Liver (tissue), 9 donors: ENCODE data around the gene LSAMP. TPM values are rescaled to one million over a fixed set of nuclear protein-coding genes. Genes with fewer than 3 reads are reported as not detected.

Experiments
- DNase-seq: peaks from one replicate; pipeline ENCODE4 v3.0.0-alpha.2; 2017; ENCODE audit warnings: low spot score
- H3K27ac ChIP-seq, 2 donors: one replicate each; pipeline ENCODE4 v1.7.0; 2013; ENCODE audit warnings: inconsistent platforms in 2 of 2, low read length in 2 of 2, control low read depth in 1 of 2, low read depth in 1 of 2, mild to moderate bottlenecking in 1 of 2
- H3K27me3 ChIP-seq, 4 donors: one replicate each; pipeline versions ENCODE4 v1.6.1 to v1.7.0; 2013; ENCODE audit warnings: low read length in 3 of 4, inconsistent platforms in 1 of 4, mild to moderate bottlenecking in 1 of 4, moderate library complexity in 1 of 4; ENCODE audit not compliant: control insufficient read depth in 4 of 4, insufficient read depth in 4 of 4
- H3K36me3 ChIP-seq, 4 donors: one replicate each; pipeline versions ENCODE4 v1.6.1 to v1.7.0; 2013; ENCODE audit warnings: low read length in 3 of 4, mild to moderate bottlenecking in 3 of 4, low read depth in 1 of 4, moderate library complexity in 1 of 4; ENCODE audit not compliant: control insufficient read depth in 4 of 4, insufficient read depth in 3 of 4
- H3K4me1 ChIP-seq, 4 donors: one replicate each; pipeline versions ENCODE4 v1.6.1 to v1.7.0; 2013; ENCODE audit warnings: low read length in 3 of 4, mild to moderate bottlenecking in 3 of 4, moderate library complexity in 1 of 4; ENCODE audit not compliant: control insufficient read depth in 4 of 4, insufficient read depth in 4 of 4
- H3K4me3 ChIP-seq, 3 donors: one replicate each; pipeline versions ENCODE4 v1.6.1 to v1.7.0; 2013; ENCODE audit warnings: low read length in 3 of 3, control low read depth in 1 of 3, low read depth in 1 of 3, mild to moderate bottlenecking in 1 of 3
- H3K9ac ChIP-seq, 2 donors: one replicate each; pipeline ENCODE4 v1.7.0; 2013; ENCODE audit warnings: low read length in 2 of 2, mild to moderate bottlenecking in 2 of 2, moderate library complexity in 2 of 2, control low read depth in 1 of 2, low read depth in 1 of 2
- H3K9me3 ChIP-seq, 4 donors: one replicate each; pipeline versions ENCODE4 v1.6.1 to v1.7.0; 2013; ENCODE audit warnings: low read length in 3 of 4; ENCODE audit not compliant: control insufficient read depth in 4 of 4
- EGR1 ChIP-seq, 2 donors: IDR thresholded peaks; 2 replicates each; pipeline ENCODE4 v1.6.1; 2016 to 2018; ENCODE audit warnings: antibody characterized with exemption in 2 of 2, low read depth in 2 of 2
- FOXA1 ChIP-seq: IDR thresholded peaks from 2 replicates; pipeline ENCODE4 v1.6.1; 2016; ENCODE audit warnings: antibody characterized with exemption
- FOXA2 ChIP-seq: IDR thresholded peaks from 2 replicates; pipeline ENCODE4 v1.6.1; 2016; ENCODE audit warnings: antibody characterized with exemption
- GABPA ChIP-seq, 2 donors: IDR thresholded peaks in 1 of 2; conservative IDR thresholded peaks in 1 of 2; 2 replicates each; pipeline ENCODE4 v1.6.1; 2016; ENCODE audit warnings: antibody characterized with exemption in 2 of 2, mild to moderate bottlenecking in 1 of 2, moderate library complexity in 1 of 2
- HNF4A ChIP-seq, 2 donors: conservative IDR thresholded peaks; 2 replicates each; pipeline ENCODE4 v1.6.1; 2016; ENCODE audit warnings: antibody characterized with exemption in 2 of 2, mild to moderate bottlenecking in 2 of 2
- HNF4G ChIP-seq: IDR thresholded peaks from 2 replicates; pipeline ENCODE4 v1.6.1; 2016; ENCODE audit warnings: antibody characterized with exemption
- JUND ChIP-seq, 2 donors: IDR thresholded peaks; 2 replicates each; pipeline ENCODE4 v1.6.1; 2016; ENCODE audit warnings: antibody characterized with exemption in 2 of 2
- NR2F2 ChIP-seq: IDR thresholded peaks from 2 replicates; pipeline ENCODE4 v1.6.1; 2016; ENCODE audit warnings: antibody characterized with exemption
- RAD21 ChIP-seq, 2 donors: IDR thresholded peaks; 2 replicates each; pipeline ENCODE4 v1.6.1; 2016; ENCODE audit warnings: antibody characterized with exemption in 2 of 2, mild to moderate bottlenecking in 2 of 2
- RXRA ChIP-seq, 2 donors: IDR thresholded peaks; 2 replicates each; pipeline ENCODE4 v1.6.1; 2017 to 2018; ENCODE audit warnings: antibody characterized with exemption in 2 of 2, mild to moderate bottlenecking in 1 of 2
- TAF1 ChIP-seq: conservative IDR thresholded peaks from 2 replicates; pipeline ENCODE4 v1.6.1; 2016; ENCODE audit warnings: antibody characterized with exemption, mild to moderate bottlenecking
- YY1 ChIP-seq: IDR thresholded peaks from 2 replicates; pipeline ENCODE4 v1.6.1; 2016; ENCODE audit warnings: antibody characterized with exemption, mild to moderate bottlenecking
- WGBS: extraction: QIAGEN DNeasy Blood & Tissue Kit; methylation state at CpG from one replicate; pipeline ENCODE4 v1.1.7; 2013; 5-methylcytosine and 5-hydroxymethylcytosine counted together
- polyA plus RNA-seq, 2 donors: library from polyadenylated mRNA; stranded (reverse) in 1 of 2; unstranded in 1 of 2; fragments of 200-250 nt in 1 of 2; fragments of >200 nt in 1 of 2; fragmentation: Nextera tagmentation in 1 of 2; extraction: Ambion mirVana in 1 of 2; gene quantifications; one replicate each; pipeline versions ENCODE4 v1.2.1 to v1.2.3, GENCODE V29; 2013 to 2015
- total RNA-seq, 2 donors: library from RNA; depleted of rRNA; stranded (reverse); fragments of >200 nt; gene quantifications; one replicate each; pipeline ENCODE4 v1.2.3, GENCODE V29; 2014
- TF ChIP-seq, protein P1 (sequence below): IDR thresholded peaks from 2 replicates; pipeline ENCODE4 v1.6.1; 2016; ENCODE audit warnings: antibody characterized with exemption
- TF ChIP-seq, protein P2 (sequence below): IDR thresholded peaks from 2 replicates; pipeline ENCODE4 v1.6.1; 2016; ENCODE audit warnings: antibody characterized with exemption, mild to moderate bottlenecking
- TF ChIP-seq, protein P3 (sequence below): fragments of 150-350 bp; IDR thresholded peaks from 2 replicates; pipeline ENCODE4 v1.5.1; 2017; ENCODE audit warnings: improper control_type of control experiment, low read depth, low read length; ENCODE audit not compliant: missing input control
- TF ChIP-seq, protein P4 (sequence below): IDR thresholded peaks from 2 replicates; pipeline ENCODE4 v1.6.1; 2016; ENCODE audit warnings: antibody characterized with exemption
- TF ChIP-seq, protein P5 (sequence below): IDR thresholded peaks from 2 replicates; pipeline ENCODE4 v1.6.1; 2016; ENCODE audit warnings: antibody characterized with exemption
- donor health status: healthy.
- donor health status: healthy.
- donor health status: healthy.
- donor health status: healthy.
- donor health status: healthy.

Gene LSAMP
- total and polyA plus RNA-seq, 4 donors: 0.01 to 0.17 (median 0.06) TPM

DNA sequence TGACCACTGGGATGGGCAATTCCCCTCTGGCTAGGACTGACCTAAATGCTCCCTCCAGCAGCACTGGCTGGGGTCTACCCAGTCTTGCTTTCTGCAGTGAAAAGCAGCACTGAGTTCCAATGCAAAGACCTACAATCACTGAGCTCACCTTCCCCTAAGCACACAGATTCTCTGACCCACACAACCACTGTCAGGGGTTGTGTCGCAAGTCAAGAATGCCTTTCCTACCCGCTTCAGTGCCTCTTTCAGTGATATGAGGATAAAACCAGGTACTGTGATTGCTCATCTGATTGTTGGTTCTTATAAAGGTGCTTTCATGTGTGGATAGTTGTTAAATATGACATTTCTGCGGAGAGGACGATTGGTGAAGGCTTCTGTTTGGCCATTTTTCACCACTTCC is 476.4 kb downstream of the LSAMP start:
- 72% methylated on average over 4 of the region's 4 CpGs for WGBS
- no peak overlapping the region for H3K27ac ChIP-seq
- H3K9ac ChIP-seq: no peak overlapping the region
- H3K27me3 ChIP-seq: no peaks in the 10 kb centered on the region
- H3K36me3 ChIP-seq: no peaks in the 10 kb centered on the region
- no peak overlapping the region for H3K4me3 ChIP-seq
- H3K9me3 ChIP-seq: peaks cover 0 to 3% (median 2%) of the 10 kb centered on the region in 4 donors
- no peak for TF ChIP-seq GABPA (IDR thresholded peaks at IDR 0.05 in 1 of 2, conservative IDR thresholded peaks at IDR 0.05 in 1 of 2)
- TF ChIP-seq, protein P1, sequence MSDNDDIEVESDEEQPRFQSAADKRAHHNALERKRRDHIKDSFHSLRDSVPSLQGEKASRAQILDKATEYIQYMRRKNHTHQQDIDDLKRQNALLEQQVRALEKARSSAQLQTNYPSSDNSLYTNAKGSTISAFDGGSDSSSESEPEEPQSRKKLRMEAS: no peak
- TF ChIP-seq RXRA (IDR thresholded peaks at IDR 0.05): no peak
- no peak for TF ChIP-seq HNF4A (conservative IDR thresholded peaks at IDR 0.05)
- no peak for TF ChIP-seq JUND (IDR thresholded peaks at IDR 0.05)
- TF ChIP-seq, protein P2, sequence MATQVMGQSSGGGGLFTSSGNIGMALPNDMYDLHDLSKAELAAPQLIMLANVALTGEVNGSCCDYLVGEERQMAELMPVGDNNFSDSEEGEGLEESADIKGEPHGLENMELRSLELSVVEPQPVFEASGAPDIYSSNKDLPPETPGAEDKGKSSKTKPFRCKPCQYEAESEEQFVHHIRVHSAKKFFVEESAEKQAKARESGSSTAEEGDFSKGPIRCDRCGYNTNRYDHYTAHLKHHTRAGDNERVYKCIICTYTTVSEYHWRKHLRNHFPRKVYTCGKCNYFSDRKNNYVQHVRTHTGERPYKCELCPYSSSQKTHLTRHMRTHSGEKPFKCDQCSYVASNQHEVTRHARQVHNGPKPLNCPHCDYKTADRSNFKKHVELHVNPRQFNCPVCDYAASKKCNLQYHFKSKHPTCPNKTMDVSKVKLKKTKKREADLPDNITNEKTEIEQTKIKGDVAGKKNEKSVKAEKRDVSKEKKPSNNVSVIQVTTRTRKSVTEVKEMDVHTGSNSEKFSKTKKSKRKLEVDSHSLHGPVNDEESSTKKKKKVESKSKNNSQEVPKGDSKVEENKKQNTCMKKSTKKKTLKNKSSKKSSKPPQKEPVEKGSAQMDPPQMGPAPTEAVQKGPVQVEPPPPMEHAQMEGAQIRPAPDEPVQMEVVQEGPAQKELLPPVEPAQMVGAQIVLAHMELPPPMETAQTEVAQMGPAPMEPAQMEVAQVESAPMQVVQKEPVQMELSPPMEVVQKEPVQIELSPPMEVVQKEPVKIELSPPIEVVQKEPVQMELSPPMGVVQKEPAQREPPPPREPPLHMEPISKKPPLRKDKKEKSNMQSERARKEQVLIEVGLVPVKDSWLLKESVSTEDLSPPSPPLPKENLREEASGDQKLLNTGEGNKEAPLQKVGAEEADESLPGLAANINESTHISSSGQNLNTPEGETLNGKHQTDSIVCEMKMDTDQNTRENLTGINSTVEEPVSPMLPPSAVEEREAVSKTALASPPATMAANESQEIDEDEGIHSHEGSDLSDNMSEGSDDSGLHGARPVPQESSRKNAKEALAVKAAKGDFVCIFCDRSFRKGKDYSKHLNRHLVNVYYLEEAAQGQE: no peak
- no peak for TF ChIP-seq FOXA1
- TF ChIP-seq TAF1: no peak
- TF ChIP-seq, protein P3, sequence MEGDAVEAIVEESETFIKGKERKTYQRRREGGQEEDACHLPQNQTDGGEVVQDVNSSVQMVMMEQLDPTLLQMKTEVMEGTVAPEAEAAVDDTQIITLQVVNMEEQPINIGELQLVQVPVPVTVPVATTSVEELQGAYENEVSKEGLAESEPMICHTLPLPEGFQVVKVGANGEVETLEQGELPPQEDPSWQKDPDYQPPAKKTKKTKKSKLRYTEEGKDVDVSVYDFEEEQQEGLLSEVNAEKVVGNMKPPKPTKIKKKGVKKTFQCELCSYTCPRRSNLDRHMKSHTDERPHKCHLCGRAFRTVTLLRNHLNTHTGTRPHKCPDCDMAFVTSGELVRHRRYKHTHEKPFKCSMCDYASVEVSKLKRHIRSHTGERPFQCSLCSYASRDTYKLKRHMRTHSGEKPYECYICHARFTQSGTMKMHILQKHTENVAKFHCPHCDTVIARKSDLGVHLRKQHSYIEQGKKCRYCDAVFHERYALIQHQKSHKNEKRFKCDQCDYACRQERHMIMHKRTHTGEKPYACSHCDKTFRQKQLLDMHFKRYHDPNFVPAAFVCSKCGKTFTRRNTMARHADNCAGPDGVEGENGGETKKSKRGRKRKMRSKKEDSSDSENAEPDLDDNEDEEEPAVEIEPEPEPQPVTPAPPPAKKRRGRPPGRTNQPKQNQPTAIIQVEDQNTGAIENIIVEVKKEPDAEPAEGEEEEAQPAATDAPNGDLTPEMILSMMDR: no peak
- TF ChIP-seq, protein P4, sequence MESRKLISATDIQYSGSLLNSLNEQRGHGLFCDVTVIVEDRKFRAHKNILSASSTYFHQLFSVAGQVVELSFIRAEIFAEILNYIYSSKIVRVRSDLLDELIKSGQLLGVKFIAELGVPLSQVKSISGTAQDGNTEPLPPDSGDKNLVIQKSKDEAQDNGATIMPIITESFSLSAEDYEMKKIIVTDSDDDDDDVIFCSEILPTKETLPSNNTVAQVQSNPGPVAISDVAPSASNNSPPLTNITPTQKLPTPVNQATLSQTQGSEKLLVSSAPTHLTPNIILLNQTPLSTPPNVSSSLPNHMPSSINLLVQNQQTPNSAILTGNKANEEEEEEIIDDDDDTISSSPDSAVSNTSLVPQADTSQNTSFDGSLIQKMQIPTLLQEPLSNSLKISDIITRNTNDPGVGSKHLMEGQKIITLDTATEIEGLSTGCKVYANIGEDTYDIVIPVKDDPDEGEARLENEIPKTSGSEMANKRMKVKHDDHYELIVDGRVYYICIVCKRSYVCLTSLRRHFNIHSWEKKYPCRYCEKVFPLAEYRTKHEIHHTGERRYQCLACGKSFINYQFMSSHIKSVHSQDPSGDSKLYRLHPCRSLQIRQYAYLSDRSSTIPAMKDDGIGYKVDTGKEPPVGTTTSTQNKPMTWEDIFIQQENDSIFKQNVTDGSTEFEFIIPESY: no peak
- no peak for DNase-seq
- H3K4me1 ChIP-seq: no peaks in the 10 kb centered on the region

DNA sequence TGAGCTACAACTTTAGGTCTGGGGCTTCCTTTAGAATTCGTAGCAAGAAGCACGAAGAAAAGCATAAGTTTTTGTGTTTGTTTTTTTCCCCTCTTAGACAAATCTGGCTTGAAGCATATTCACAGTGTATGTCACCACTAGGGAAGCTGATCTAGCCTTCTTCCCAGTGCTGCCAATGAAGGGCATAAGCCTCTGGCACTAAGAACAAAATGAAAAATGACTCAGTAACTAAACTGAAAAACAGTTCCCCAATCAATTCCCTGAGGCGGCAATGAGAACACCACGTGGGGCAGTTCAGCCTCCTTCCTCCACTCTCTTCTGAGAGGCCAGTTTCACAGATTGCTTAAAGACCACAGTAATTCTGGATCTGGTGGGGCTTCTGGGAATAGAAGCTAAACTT is 483.9 kb downstream of the LSAMP start:
- Histone ChIP-seq H3K4me3 (no peak overlapping the region), H3K27ac (no peak overlapping the region), H3K27me3 (no peaks in the 10 kb centered on the region), H3K4me1 (no peaks in the 10 kb centered on the region), H3K9ac (no peak overlapping the region), H3K36me3 (no peaks in the 10 kb centered on the region), H3K9me3 (no peaks in the 10 kb centered on the region)
- no peak for TF ChIP-seq GABPA (IDR thresholded peaks at IDR 0.05 in 1 of 2, conservative IDR thresholded peaks at IDR 0.05 in 1 of 2)
- TF ChIP-seq, protein P3: no peak
- TF ChIP-seq EGR1 (IDR thresholded peaks at IDR 0.05; ENCODE audit: low read depth in 2 of 2): no peak
- TF ChIP-seq FOXA1: no peak
- no peak for TF ChIP-seq JUND (IDR thresholded peaks at IDR 0.05)
- TF ChIP-seq FOXA2: no peak
- TF ChIP-seq RAD21 (IDR thresholded peaks at IDR 0.05): no peak
- no peak for TF ChIP-seq YY1
- TF ChIP-seq, protein P1: no peak
- no peak for TF ChIP-seq NR2F2
- no peak for TF ChIP-seq HNF4G
- TF ChIP-seq, protein P4: no peak
- TF ChIP-seq, protein P5, sequence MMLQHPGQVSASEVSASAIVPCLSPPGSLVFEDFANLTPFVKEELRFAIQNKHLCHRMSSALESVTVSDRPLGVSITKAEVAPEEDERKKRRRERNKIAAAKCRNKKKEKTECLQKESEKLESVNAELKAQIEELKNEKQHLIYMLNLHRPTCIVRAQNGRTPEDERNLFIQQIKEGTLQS: no peak
- DNase-seq: no peak
- 63% methylated on average over 4 of the region's 4 CpGs for WGBS
